Prostate gland (tissue), 2 donors: ENCODE results near the gene ATG16L2. TPM values are rescaled to one million over a fixed set of nuclear protein-coding genes. Genes with fewer than 3 reads are reported as not detected.

Experiments used
- DNase-seq: peaks from one replicate; pipeline ENCODE4 v3.0.0-alpha.2; 2019; ENCODE audit warnings: low spot score
- H3K27ac ChIP-seq, 2 donors: fragments of 200-600 bp; sonication (generic); 2 replicates each; pipeline ENCODE4 v1.5.1; 2017 to 2019
- H3K27me3 ChIP-seq: fragments of 200-600 bp; sonication (generic); replicated peaks from 2 replicates; pipeline ENCODE4 v1.5.1; 2019; ENCODE audit not compliant: insufficient read depth
- H3K36me3 ChIP-seq, 2 donors: fragments of 200-600 bp; sonication (generic); 1 replicate in 1 of 2; 2 replicates in 1 of 2; pipeline versions ENCODE4 v1.5.1 to v1.8.1; 2017 to 2019
- H3K4me1 ChIP-seq: fragments of 200-600 bp; sonication (generic); replicated peaks from 2 replicates; pipeline ENCODE4 v1.5.1; 2019
- H3K4me3 ChIP-seq, 2 donors: fragments of 200-600 bp; sonication (generic); 2 replicates each; pipeline ENCODE4 v1.5.1; 2017 to 2019
- H3K9me3 ChIP-seq: fragments of 200-600 bp; sonication (generic); 2 replicates; pipeline ENCODE4 v1.5.1; 2017
- POLR2A ChIP-seq: fragments of 450-650 bp; IDR thresholded peaks from one replicate; pipeline ENCODE4 v1.6.1; 2016; ENCODE audit warnings: antibody characterized with exemption, mild to moderate bottlenecking
- POLR2AphosphoS5 ChIP-seq: sonication (generic); formaldehyde crosslinking; IDR thresholded peaks from one replicate; pipeline ENCODE4 v1.6.1; 2017; ENCODE audit warnings: antibody characterized with exemption
- WGBS: methylation state at CpG from one replicate; pipeline ENCODE4 v1.1.5; 2018; 5-methylcytosine and 5-hydroxymethylcytosine counted together
- intact Hi-C: fragments of 100-400 bp; cut with DNase I; formaldehyde crosslinking; loops from one replicate; pipeline ENCODE4 v1.14.2; 2022
- total RNA-seq, 2 donors: library from RNA; depleted of rRNA; stranded (reverse); fragments of >200 nt; gene quantifications; one replicate each; pipeline ENCODE4 v1.1.0, GENCODE V29; 2016
- TF ChIP-seq, protein P1 (sequence below), 4 experiments: fragments of 200-600 bp in 2 of 4; fragments of 450-650 bp in 2 of 4; sonication (generic) in 2 of 4; IDR thresholded peaks; 1 replicate in 3 of 4; 2 replicates in 1 of 4; pipeline ENCODE4 v1.5.1; 2016 to 2019; ENCODE audit warnings: antibody characterized with exemption in 4 of 4, mild to moderate bottlenecking in 2 of 4, moderate library complexity in 2 of 4

ATG16L2 gene
- total RNA-seq, 2 donors from 2014 or later, result 27.5 to 29.7 TPM

DNA sequence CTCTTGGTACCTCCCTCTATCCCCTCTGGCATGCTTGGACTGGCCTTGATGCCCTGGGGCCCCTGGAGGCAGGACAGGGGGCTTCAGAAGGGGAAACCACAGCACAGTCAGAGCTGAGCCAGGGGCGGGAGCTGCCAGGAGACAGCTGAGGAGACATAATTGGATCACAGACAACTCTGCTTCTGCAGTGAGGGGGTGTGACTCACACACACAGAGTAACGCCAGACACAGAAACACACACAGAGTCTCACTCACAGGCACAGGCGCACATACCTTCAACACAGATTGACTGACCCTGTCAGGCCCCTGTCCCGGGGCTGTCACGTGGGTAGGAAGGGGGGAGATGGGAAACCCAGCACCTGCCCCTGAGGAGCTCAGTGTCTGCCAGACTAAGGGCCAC is 40.9 kb upstream of the ATG16L2 start:
- peak overlapping the region in 1 of 2 donors; percentile 9 for H3K27ac ChIP-seq
- 7% methylated on average over 5 of the region's 5 CpGs for WGBS
- TF ChIP-seq, protein P1, sequence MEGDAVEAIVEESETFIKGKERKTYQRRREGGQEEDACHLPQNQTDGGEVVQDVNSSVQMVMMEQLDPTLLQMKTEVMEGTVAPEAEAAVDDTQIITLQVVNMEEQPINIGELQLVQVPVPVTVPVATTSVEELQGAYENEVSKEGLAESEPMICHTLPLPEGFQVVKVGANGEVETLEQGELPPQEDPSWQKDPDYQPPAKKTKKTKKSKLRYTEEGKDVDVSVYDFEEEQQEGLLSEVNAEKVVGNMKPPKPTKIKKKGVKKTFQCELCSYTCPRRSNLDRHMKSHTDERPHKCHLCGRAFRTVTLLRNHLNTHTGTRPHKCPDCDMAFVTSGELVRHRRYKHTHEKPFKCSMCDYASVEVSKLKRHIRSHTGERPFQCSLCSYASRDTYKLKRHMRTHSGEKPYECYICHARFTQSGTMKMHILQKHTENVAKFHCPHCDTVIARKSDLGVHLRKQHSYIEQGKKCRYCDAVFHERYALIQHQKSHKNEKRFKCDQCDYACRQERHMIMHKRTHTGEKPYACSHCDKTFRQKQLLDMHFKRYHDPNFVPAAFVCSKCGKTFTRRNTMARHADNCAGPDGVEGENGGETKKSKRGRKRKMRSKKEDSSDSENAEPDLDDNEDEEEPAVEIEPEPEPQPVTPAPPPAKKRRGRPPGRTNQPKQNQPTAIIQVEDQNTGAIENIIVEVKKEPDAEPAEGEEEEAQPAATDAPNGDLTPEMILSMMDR (IDR thresholded peaks at IDR 0.05), result no peak
- TF ChIP-seq POLR2A, result no peak
- no peak for TF ChIP-seq POLR2AphosphoS5
- no peaks in the 10 kb centered on the region for H3K9me3 ChIP-seq
- no peaks in the 10 kb centered on the region for H3K36me3 ChIP-seq
- H3K4me3 ChIP-seq, result no peak overlapping the region
- intact Hi-C loops, result no loop called here
- DNase-seq, result no peak
- H3K27me3 ChIP-seq, result no peaks in the 10 kb centered on the region
- H3K4me1 ChIP-seq, result peaks cover 32% of the 10 kb centered on the region

DNA sequence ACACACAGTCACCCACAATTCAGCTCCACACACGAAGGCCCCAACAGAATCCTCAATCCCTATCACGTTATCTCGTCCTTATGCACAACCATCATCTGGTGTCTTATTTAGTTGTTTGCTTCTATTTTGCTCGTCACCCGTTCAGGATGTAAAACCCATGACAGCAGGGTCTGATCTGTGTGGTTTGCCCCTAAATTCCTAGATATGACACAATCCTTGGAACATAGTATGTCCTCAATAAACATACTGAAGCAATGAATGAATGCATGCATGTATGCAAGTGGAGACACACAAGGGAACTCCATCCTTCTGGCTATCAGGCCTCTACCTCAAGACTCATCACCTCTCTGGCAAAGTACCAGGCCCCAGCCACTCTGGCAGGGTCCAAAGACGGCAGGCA is 40.5 kb upstream of the ATG16L2 start:
- intact Hi-C loops, result no loop called here
- TF ChIP-seq POLR2AphosphoS5 (no peak), POLR2A (no peak)
- TF ChIP-seq, protein P1 (IDR thresholded peaks at IDR 0.05), result no peak
- peaks cover 30% of the 10 kb centered on the region for H3K4me1 ChIP-seq
- H3K9me3 ChIP-seq, result no peaks in the 10 kb centered on the region
- H3K27ac ChIP-seq, result no peak overlapping the region
- DNase-seq, result no peak
- no peaks in the 10 kb centered on the region for H3K27me3 ChIP-seq
- no peaks in the 10 kb centered on the region for H3K36me3 ChIP-seq
- WGBS, result 41% methylated on average over 6 of the region's 6 CpGs
- no peak overlapping the region for H3K4me3 ChIP-seq

DNA sequence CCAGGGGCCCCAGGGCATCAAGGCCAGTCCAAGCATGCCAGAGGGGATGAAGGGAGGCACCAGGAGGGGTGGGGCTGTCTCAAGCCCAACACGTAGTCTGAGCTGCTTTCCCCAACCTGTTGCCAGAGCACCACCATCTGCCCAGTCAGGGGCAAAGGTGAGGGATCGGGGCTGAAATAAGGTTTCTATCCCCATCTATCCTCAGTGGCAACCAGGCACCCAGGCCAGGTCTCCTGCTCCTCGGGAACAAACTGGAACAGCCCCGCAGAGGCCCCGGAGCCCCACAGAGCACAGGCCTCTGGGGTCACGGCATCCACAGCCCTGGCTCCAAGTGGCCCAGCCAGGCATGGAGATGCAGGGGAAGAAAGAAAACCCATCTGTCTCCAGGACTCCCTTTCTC is 39.7 kb upstream of the ATG16L2 start:
- no peak for DNase-seq
- no peaks in the 10 kb centered on the region for H3K27me3 ChIP-seq
- H3K4me1 ChIP-seq, result peaks cover 30% of the 10 kb centered on the region
- 62% methylated on average over 6 of the region's 6 CpGs for WGBS
- intact Hi-C loops, result no loop called here
- no peaks in the 10 kb centered on the region for H3K9me3 ChIP-seq
- H3K36me3 ChIP-seq, result no peaks in the 10 kb centered on the region
- TF ChIP-seq POLR2A (no peak), POLR2AphosphoS5 (no peak)
- TF ChIP-seq, protein P1 (IDR thresholded peaks at IDR 0.05), result no peak
- H3K27ac ChIP-seq, result no peak overlapping the region
- no peak overlapping the region for H3K4me3 ChIP-seq

DNA sequence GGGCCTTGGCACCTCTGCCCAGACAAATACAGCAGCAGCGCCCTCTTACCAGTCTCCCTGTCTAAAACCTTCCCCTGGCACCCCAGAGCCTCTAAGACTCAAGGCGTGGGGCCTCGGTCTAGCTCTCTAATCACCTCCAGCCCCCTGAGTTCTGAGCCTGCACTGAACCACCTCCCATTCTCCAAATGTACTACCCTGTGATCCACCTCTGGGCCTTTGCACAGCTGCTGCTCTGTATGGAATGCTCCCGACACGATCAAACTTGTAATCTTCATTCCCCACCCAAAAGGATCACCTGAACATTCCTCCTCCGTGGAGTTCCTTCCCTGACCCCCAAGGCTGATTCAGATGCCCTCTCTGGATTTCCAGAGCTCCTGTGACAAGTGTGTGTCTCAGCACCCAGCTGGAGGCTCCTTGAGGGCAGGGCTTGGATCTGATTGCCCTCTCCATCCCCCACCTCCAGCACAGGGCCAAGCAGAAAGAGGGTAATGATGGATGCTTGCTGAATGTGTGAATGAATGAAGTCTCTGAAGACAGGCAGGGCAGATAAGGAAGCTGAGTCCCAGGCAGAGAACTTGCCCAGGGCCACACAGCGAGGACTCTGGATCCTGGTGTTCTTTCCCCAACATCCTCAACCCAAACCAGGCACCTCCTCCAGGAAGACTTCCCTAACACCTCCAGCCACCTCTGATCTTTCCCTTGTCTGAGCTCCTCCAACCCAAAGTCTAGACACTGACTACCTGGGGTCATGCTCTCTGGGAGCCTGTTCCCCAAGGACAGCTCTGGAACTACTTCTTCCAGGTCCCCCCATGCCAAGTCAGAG is 38.7 kb upstream of the ATG16L2 start:
- TF ChIP-seq POLR2AphosphoS5 (no peak), POLR2A (no peak)
- TF ChIP-seq, protein P1 (IDR thresholded peaks at IDR 0.05), result no peak
- intact Hi-C loops, result no loop called here
- Histone ChIP-seq H3K4me3 (no peak overlapping the region), H3K4me1 (peaks cover 30% of the 10 kb centered on the region), H3K9me3 (no peaks in the 10 kb centered on the region), H3K36me3 (no peaks in the 10 kb centered on the region), H3K27me3 (no peaks in the 10 kb centered on the region), H3K27ac (no peak overlapping the region)
- DNase-seq, result no peak
- WGBS, result 79% methylated on average over 7 of the region's 7 CpGs
